ENCODE data around the gene SOCS3.

DNA sequence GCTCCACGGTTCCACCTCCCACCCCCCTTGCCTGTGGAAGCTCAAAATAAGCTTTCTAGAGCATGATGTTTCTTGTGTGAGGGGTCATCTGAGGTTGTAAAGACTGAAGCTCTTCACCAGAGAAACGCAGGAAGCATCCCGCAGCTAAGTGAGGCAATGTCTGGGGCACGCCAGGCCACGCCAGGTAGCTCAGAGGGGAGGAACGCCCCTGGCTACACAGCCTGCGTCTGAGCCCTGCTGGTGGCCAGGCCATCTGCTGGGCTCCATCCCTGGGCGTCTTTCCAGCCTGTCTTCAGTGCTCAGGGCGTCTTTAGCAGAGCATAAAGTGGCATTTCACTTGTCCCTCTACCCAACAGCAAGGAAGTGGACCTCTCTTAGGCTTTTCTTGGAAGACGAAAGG lies 15.2 kb downstream of the SOCS3 start:
- no peak for TF ChIP-seq CTCF (conservative IDR thresholded peaks at IDR 0.05)
- TF ChIP-seq EZH2 (IDR thresholded peaks at IDR 0.05; ENCODE audit: low read depth) = no peak
